PC-3 (cell line): ENCODE data around the gene PLIN1. TPM values are rescaled to one million over a fixed set of nuclear protein-coding genes. Genes with fewer than 3 reads are reported as not detected.

Source experiments
- ATAC-seq: fragments of 200-7000 bp; cut with Tn5 transposase; 2 replicates; pipeline ENCODE4 v1.9.1; 2020; ENCODE audit warnings: mild to moderate bottlenecking, moderate library complexity
- BruUV-seq: library from RNA; stranded (reverse); fragments of 400-500 nt; replicated peaks from 2 replicates; lab custom pipeline; 2021; lab: Mats Ljungman, UMichigan
- CTCF ChIA-PET: fragments of 300-600 bp; sonication (Branson Sonifier 250); formaldehyde crosslinking; loops from one replicate; lab custom pipeline; 2022; ENCODE audit warnings: antibody characterized with exemption; lab: Charles Lee
- POLR2A ChIA-PET: fragments of 300-600 bp; sonication (Branson Sonifier 250); formaldehyde crosslinking; loops from one replicate; lab custom pipeline; 2022; ENCODE audit warnings: antibody characterized with exemption; ENCODE audit not compliant: unreplicated experiment; lab: Charles Lee
- DNase-seq: peaks from one replicate; pipeline ENCODE4 v3.0.0-alpha.2; 2015
- H2AFZ ChIP-seq: fragments of 300-600 bp; sonication (generic); 2 replicates; pipeline ENCODE4 v1.6.0; 2016; ENCODE audit warnings: antibody characterized with exemption, low read length
- H3F3A ChIP-seq: fragments of 300-600 bp; sonication (generic); one replicate; pipeline ENCODE4 v1.6.0; 2017; ENCODE audit warnings: antibody characterized with exemption, low read length, control low read depth, mild to moderate bottlenecking; ENCODE audit not compliant: unreplicated experiment
- H3K27ac ChIP-seq: fragments of 300-600 bp; sonication (generic); 2 replicates; pipeline ENCODE4 v1.5.1; 2016; ENCODE audit warnings: mild to moderate bottlenecking, low read length
- H3K27me3 ChIP-seq: fragments of 300-600 bp; sonication (generic); 2 replicates; pipeline ENCODE4 v1.6.1; 2016; ENCODE audit warnings: low read length, mixed read lengths
- H3K36me3 ChIP-seq: fragments of 300-600 bp; sonication (generic); 2 replicates; pipeline ENCODE4 v1.6.1; 2016; ENCODE audit warnings: low read depth, mixed run types, low read length, mixed read lengths
- H3K4me1 ChIP-seq: fragments of 300-600 bp; sonication (generic); 2 replicates; pipeline ENCODE4 v1.5.1; 2016; ENCODE audit warnings: low read length; ENCODE audit not compliant: insufficient read depth
- H3K4me2 ChIP-seq: fragments of 300-600 bp; sonication (generic); 2 replicates; pipeline ENCODE4 v1.6.0; 2016; ENCODE audit warnings: low read length
- H3K4me3 ChIP-seq: fragments of 300-600 bp; sonication (generic); 2 replicates; pipeline ENCODE4 v1.5.1; 2016; ENCODE audit warnings: mild to moderate bottlenecking, low read length, mixed read lengths
- H3K79me2 ChIP-seq: fragments of 300-600 bp; sonication (generic); 2 replicates; pipeline ENCODE4 v1.6.1; 2017; ENCODE audit warnings: low read length, mixed read lengths
- H3K9ac ChIP-seq: fragments of 300-600 bp; sonication (generic); 2 replicates; pipeline ENCODE4 v1.6.0; 2016; ENCODE audit warnings: mild to moderate bottlenecking, low read length
- H3K9me2 ChIP-seq: fragments of 300-600 bp; sonication (generic); replicated peaks from 2 replicates; pipeline ENCODE4 v1.6.1; 2016; ENCODE audit warnings: mixed run types, low read length, mixed read lengths
- H3K9me3 ChIP-seq: fragments of 300-600 bp; sonication (generic); 2 replicates; pipeline ENCODE4 v1.6.1; 2016; ENCODE audit warnings: low read length, mixed read lengths
- H4K20me1 ChIP-seq: fragments of 300-600 bp; sonication (generic); 2 replicates; pipeline ENCODE4 v1.6.1; 2016; ENCODE audit warnings: low read length, mixed read lengths
- CTCF ChIP-seq: fragments of 300-600 bp; sonication (generic); conservative IDR thresholded peaks from 2 replicates; pipeline ENCODE4 v1.5.1; 2017; ENCODE audit warnings: antibody characterized with exemption, low read depth, mild to moderate bottlenecking, low read length
- EZH2 ChIP-seq: fragments of 300-600 bp; sonication (generic); IDR thresholded peaks from one replicate; pipeline ENCODE4 v1.6.1; 2017; ENCODE audit warnings: antibody characterized with exemption, mild to moderate bottlenecking, low read length; ENCODE audit not compliant: unreplicated experiment
- EZH2phosphoT487 ChIP-seq: fragments of 300-600 bp; sonication (generic); IDR thresholded peaks from 2 replicates; pipeline ENCODE4 v1.6.1; 2018; ENCODE audit warnings: mild to moderate bottlenecking, antibody characterized with exemption, low read length, borderline replicate concordance
- intact Hi-C: fragments of 100-400 bp; cut with micrococcal nuclease; formaldehyde crosslinking; loops from 2 replicates; pipeline ENCODE4 v1.9.0; 2023
- total RNA-seq: library from RNA; depleted of rRNA; stranded (reverse); fragments of >200 nt; gene quantifications from 2 replicates; pipeline ENCODE4 v1.2.3, GENCODE V29; 2014; rRNA removed

Gene PLIN1
- total RNA-seq, 1 experiment from 2014 or later = 1.0 TPM

- TF ChIP-seq EZH2 (no peak), EZH2phosphoT487 (no peak)
- H3K79me2 ChIP-seq = no peaks in the 10 kb centered on the region
- H3F3A ChIP-seq = no peaks in the 10 kb centered on the region
- no peak overlapping the region for H3K27ac ChIP-seq
- no peak overlapping the region for H3K4me3 ChIP-seq
- ChIA-PET CTCF (no interaction called here), POLR2A (no interaction called here)
- H3K9ac ChIP-seq = no peak overlapping the region
- intact Hi-C loops = no loop called here
- peaks cover 77% of the 10 kb centered on the region for H3K36me3 ChIP-seq
- no peaks in the 10 kb centered on the region for H3K27me3 ChIP-seq
- H2AFZ ChIP-seq = no peak overlapping the region
- ATAC-seq = no peak
- H3K9me2 ChIP-seq = no peaks in the 10 kb centered on the region
- H3K4me2 ChIP-seq = no peak overlapping the region
- no peaks in the 10 kb centered on the region for H3K4me1 ChIP-seq
- no peaks in the 10 kb centered on the region for H3K9me3 ChIP-seq
- BruUV-seq = no TSS peak
- H4K20me1 ChIP-seq = no peaks in the 10 kb centered on the region
- DNase-seq = no peak
These were observed 57.6 kb downstream of the PLIN1 start for GRCh38 chr15:89621547-89621946.

GRCh38 chr15:89616228-89616627 is 62.9 kb downstream of the PLIN1 start:
- Histone ChIP-seq H2AFZ (no peak overlapping the region), H3K4me3 (no peak overlapping the region), H3K9ac (no peak overlapping the region), H4K20me1 (no peaks in the 10 kb centered on the region), H3K27ac (no peak overlapping the region), H3K9me2 (no peaks in the 10 kb centered on the region), H3F3A (no peaks in the 10 kb centered on the region), H3K4me1 (no peaks in the 10 kb centered on the region), H3K79me2 (peaks cover 5% of the 10 kb centered on the region; the same call in 1 of the 2 replicates), H3K9me3 (no peaks in the 10 kb centered on the region), H3K27me3 (no peaks in the 10 kb centered on the region), H3K36me3 (peaks cover 65% of the 10 kb centered on the region), H3K4me2 (no peak overlapping the region)
- ATAC-seq = peak; percentile 38; the same call in 1 of the 2 replicates
- no TSS peak for BruUV-seq
- TF ChIP-seq EZH2phosphoT487 (no peak), EZH2 (no peak), CTCF (no peak)
- intact Hi-C loops = no loop called here
- CTCF ChIA-PET = no interaction called here
- no peak for DNase-seq
- POLR2A ChIA-PET = no interaction called here

- no peak for DNase-seq
These were observed 64.0 kb downstream of the PLIN1 start for GRCh38 chr15:89615135-89615534.

More at GRCh38 chr15:89615135-89615534, 64.0 kb downstream of the PLIN1 start:
- intact Hi-C loops = no loop called here
- H3K4me2 ChIP-seq = no peak overlapping the region
- ChIA-PET POLR2A (no interaction called here), CTCF (no interaction called here)
- peaks cover 70% of the 10 kb centered on the region for H3K36me3 ChIP-seq
- peaks cover 5% of the 10 kb centered on the region; the same call in 1 of the 2 replicates for H3K79me2 ChIP-seq
- no peak overlapping the region for H3K4me3 ChIP-seq
- H4K20me1 ChIP-seq = no peaks in the 10 kb centered on the region
- BruUV-seq = no TSS peak
- H3K27ac ChIP-seq = no peak overlapping the region
- ATAC-seq = no peak
- H3F3A ChIP-seq = no peaks in the 10 kb centered on the region
- no peak overlapping the region for H2AFZ ChIP-seq
- H3K9me3 ChIP-seq = no peaks in the 10 kb centered on the region
- TF ChIP-seq EZH2phosphoT487 = no peak
- no peak for TF ChIP-seq EZH2
- TF ChIP-seq CTCF = no peak
- H3K9ac ChIP-seq = no peak overlapping the region
- no peaks in the 10 kb centered on the region for H3K27me3 ChIP-seq
- H3K4me1 ChIP-seq = no peaks in the 10 kb centered on the region
- H3K9me2 ChIP-seq = no peaks in the 10 kb centered on the region

Other genes with a start within 250 kb of the PLIN1 start
- not detected in 2 replicates for gene RHCG, start 182.8 kb downstream of the PLIN1 start, total RNA-seq
- gene TICRR, start 103.9 kb downstream of the PLIN1 start, total RNA-seq = 14.3 and 18.4 TPM in 2 replicates
- 18.8 and 27.2 TPM in 2 replicates for gene KIF7, start 23.9 kb downstream of the PLIN1 start, total RNA-seq
- 7.8 and 9.7 TPM in 2 replicates for gene PEX11A, start 11.4 kb upstream of the PLIN1 start, total RNA-seq
- 0.22 TPM in 1 of 2 replicates, not detected in the other for gene WDR93, start 11.4 kb upstream of the PLIN1 start, total RNA-seq
- gene MESP1, start 71.9 kb upstream of the PLIN1 start, total RNA-seq = 32.9 and 49.4 TPM in 2 replicates
- 1.1 and 1.3 TPM in 2 replicates for gene MESP2, start 97.0 kb upstream of the PLIN1 start, total RNA-seq
- gene ANPEP, start 135.5 kb upstream of the PLIN1 start, total RNA-seq = 113 and 133 TPM in 2 replicates
- gene AP3S2, start 214.6 kb upstream of the PLIN1 start, total RNA-seq = 18.8 and 19.4 TPM in 2 replicates
- gene ARPIN, start 233.6 kb upstream of the PLIN1 start, total RNA-seq = 4.5 and 8.0 TPM in 2 replicates